Sciatic nerve (tissue), 2 donors: ENCODE measurements around the gene BTBD9. TPM values are rescaled to one million over a fixed set of nuclear protein-coding genes. Genes with fewer than 3 reads are reported as not detected.

Source experiments
- ATAC-seq: fragments of 200-7000 bp; cut with Tn5 transposase; one replicate; pipeline ENCODE4 v1.9.1; 2020; ENCODE audit warnings: mild to moderate bottlenecking, moderate library complexity
- DNase-seq: peaks from one replicate; pipeline ENCODE4 v3.0.0-alpha.2; 2020; ENCODE audit warnings: low spot score
- intact Hi-C: fragments of 100-400 bp; cut with DNase I; formaldehyde crosslinking; loops from one replicate; pipeline ENCODE4 v1.14.2; 2022
- total RNA-seq: library from RNA; stranded (reverse); fragmentation: NEBNext Ultra II Directional; extraction: Animal tissue kit (Norgen Biotek cat#: 25700); gene quantifications from one replicate; pipeline ENCODE4 v1.2.1, GENCODE V29; 2021
- donor health status: DM: no; HTN: no; CAD: no.
- donor health status: DM: no; HTN: no; CAD: no.

The BTBD9 gene
- total RNA-seq, 1 donor from 2014 or later = 22.4 TPM

DNA sequence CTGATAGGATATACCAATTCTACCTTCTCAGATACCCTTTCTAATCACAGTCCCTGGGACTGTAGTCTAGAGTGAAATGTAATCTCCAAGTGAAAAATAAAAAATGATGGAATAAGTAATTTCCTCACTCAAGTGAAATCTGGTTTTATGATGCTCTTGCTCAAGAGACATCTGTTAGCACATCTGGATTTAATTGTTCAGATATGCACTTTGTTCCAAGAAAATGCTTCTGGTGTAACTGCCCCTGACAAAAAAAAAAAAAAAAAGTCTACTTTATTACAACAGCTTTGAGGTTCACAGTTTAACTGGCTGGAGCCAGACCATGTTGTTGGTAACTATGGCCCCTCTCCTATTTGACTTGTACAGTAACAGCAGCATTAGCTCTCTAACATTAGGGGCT is 251.8 kb downstream of the BTBD9 start:
- intact Hi-C loops = no loop called here
- ATAC-seq = peak; percentile 95
- DNase-seq = no peak

DNA sequence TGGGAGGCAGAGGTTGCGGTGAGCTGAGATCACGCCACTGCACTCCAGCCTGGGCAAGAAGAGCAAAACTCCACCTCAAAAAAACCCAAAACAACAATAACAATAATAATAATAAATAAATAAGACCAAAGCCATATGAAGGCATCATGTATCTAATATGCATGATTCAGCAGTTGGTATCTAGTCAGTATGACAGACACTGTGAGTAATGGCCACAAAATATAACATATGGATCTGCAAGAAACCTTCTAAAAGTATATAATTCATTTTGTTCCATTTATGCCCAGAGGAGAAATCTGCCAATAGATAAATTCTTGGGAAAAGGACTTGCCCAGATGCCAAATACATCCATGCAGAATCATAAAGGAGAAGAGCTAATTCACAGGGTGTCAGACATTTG is 252.3 kb downstream of the BTBD9 start:
- intact Hi-C loops = no loop called here
- no peak for DNase-seq
- no peak for ATAC-seq

DNA sequence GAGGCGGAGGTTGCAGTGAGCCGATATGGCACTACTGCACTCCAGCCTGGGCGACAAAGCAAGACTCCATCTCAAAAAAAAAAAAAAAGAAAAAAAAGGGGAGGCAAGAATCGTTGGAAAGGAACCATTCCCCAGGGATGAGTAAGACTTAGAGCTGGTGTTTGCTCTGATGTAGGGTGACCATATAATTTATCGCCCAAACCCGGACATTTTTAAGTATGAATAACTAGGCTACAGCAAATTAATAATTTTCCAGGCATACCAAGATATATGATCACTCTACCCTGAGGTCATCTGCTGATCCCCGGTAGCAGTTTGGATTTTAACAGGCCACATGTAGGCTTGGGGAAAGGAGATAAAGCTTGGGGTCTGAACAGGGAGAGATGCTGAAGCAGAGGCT is 260.9 kb downstream of the BTBD9 start:
- no peak for DNase-seq
- ATAC-seq = no peak
- intact Hi-C loops = no loop called here

DNA sequence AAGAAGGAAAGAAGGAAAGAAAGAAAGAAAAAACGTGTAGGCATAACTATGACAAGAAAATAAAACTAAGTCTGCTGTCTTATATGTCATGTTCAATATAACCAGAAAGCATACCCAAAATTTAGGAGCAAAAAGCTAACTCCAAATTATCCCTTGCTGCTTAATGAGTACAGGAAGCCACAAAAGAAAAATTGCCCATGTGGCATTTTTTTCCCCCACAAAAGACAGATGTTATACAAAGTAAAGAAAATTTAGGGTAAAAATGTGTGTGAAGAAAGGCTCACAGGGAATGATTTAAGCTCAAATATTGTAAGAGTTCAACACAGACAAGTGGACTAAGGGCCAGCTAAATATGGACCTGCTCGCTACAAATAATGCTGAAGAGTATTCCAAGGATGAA is 263.8 kb downstream of the BTBD9 start:
- ATAC-seq (no peak), DNase-seq (no peak)
- intact Hi-C loops = no loop called here

DNA sequence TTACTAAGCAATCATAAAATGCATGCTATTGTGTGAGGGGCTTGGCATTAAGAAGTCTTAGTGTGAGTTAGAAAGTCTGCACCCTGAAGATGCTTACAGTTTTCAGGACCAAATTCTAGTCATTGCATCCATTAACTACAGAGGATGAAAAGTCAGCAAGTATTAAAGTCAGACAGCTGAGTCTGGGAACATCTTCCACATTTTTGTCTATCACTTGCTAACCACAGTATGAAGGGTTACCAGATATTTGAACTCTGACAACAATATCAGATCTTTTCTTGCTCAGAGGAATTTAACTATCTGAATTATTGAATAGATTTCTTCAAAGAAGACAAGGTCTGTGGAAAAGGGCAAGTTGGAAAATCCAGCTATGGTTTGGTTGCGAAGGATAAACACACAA is 264.4 kb downstream of the BTBD9 start:
- intact Hi-C loops = no loop called here
- ATAC-seq (no peak), DNase-seq (no peak)

DNA sequence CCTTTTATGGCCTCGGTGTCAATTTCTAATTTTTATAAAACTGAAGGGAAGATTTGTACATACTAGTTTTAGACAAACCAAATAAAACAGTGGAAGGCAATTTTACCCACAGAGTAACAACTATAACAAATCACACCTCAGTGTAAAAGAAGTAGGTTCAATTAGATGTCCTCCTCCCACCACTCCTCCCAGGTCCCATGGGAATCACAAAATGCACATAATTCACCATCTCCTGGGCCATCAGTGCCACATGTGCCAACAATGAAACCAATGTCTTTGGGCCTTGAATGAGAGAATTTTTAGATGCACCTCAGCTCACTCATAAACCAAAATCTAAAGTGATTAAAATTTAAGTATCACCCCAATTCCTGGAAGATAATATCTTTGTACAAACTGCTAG is 267.8 kb downstream of the BTBD9 start:
- intact Hi-C loops = no loop called here
- no peak for ATAC-seq

DNA sequence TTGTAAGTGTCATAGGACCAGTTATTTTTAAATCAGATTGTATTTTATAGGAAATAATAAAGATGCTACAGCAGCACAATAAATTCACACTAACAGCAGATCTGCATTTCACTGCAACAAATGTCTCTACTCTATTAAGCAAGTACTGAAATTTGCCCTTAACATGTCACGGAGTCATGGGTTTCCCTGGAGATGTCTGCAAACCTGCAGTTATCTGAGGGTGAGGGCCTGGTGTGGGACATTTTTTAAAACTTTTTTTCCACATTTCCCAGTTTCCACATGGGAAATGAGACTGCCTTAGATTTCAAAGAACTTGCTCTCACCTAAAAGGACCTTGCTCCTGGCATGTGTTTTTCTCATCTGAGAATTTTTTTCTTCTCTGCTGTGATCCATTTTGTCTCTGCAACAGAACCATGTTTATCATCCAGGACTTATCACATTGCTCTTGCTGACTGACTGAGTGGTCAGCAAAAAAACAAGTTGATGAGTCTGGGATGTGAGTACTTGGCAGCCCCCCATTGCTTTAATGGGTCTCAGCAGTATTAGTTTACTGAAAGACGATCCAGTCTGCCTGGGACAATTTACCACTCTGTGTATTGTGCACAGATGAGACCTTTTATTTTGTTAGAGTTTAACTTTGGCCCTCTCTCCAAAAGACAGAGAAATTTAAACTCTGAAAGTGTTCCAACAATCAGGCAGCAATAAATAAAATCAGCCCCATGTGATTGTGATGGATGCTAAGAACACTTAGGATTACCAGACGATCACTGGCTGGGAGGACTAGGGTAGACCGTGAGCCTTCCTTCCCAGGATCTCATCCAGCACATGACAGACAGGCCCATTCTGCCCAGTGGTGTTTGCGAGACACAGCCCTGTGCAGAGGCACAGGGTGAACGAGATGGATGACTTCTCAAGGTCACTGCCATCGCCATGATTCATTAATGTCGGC is 268.8 kb downstream of the BTBD9 start:
- intact Hi-C loops = no loop called here
- DNase-seq (no peak), ATAC-seq (peak; percentile 89)

More for the DNA sequence above, 267.8 kb downstream of the BTBD9 start:
- DNase-seq = no peak

DNA sequence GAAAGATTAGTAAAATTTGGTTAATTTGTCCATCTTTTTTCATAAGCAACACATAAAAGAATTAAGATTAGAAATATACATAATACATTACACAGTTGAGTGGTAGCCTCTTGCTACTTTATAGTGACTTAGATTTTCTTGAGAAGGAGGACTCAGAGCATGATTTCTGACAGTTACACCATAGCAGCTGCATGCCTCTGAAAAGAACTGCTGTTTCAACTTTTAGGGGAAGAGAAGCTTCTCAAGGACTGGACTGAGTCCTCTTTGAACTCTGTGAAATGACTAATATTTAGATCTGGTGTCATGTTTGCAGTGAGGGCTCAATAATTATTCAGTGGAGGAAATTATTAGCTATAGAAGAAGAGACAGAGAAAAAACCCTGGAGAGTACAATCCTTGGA is 272.5 kb downstream of the BTBD9 start:
- DNase-seq (no peak), ATAC-seq (no peak)
- intact Hi-C loops = no loop called here

DNA sequence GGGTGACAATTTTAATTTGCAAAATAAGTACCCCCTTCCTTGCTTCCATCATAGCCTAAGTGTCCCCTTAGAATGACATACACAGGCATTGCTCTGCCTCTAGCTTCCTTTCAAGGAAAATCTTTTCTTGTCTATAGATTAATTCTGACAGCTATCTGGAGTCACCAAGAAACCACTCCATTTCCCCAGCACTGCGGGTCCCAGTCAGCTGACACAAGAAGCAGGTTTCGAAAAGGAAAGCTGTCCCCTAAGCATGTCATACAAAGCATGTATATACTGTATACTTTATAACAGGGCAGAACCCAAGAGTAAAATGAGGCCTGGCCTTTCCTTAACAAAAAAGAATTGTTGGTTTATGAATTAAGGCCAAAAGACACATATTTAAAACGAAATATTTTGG is 273.5 kb downstream of the BTBD9 start:
- DNase-seq (no peak), ATAC-seq (no peak)
- intact Hi-C loops = no loop called here

DNA sequence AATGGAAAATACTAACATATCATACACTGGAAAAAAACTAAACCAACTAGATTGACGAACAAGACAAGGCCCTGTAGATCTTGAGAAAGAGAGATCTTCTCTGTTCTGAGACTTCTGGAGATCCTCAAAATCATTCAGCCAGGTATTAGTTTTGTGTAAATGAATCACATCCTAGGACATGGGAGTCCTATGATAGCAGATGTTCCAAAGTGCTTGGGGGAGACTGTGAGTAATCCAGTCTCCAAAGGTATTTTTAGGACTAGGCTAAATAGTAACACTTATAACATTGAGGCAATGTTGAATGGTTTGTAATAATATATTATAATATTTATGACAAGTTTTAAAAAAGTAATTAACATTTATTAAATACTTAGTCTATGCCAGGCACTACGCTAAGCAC is 275.0 kb downstream of the BTBD9 start:
- ATAC-seq = no peak
- intact Hi-C loops = no loop called here
- DNase-seq = no peak

DNA sequence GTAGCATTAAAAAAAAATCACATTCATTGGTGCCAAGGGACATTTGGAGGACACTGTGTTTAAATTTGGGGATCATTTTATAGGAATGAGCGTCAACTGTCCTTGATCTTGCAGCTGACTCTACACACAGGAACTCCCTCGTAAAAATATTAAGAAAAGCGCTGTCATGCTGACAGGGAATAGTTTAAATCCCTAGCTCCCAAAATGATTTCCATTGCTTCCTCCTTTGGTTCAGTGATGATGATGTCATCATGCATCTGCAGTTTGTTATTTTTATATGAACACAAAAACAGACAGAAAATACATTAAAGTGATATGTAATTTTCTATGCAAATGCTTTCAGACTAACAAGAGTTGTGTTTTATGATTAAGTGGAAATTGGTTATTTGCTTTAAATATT is 275.6 kb downstream of the BTBD9 start:
- no peak for DNase-seq
- no peak for ATAC-seq

DNA sequence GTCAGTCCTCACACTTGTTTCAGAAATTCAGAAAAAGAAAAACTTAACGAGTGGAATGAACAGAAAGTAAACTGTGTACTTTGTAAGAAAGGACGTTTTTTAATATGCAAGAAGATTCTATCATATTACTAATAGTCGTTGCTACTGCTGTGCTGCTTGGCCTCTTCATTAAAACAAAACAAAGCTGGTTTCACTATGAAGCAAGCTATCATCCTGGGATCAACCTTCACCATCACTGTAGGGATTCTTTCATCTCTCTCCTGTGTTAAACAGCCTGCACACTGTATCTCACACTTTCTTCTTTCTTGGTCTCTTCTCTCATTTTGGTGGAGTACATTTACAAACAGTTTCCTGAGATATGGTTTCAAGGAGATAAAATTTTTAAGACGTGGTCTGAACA is 284.2 kb downstream of the BTBD9 start:
- intact Hi-C loops = no loop called here
- DNase-seq = no peak
- ATAC-seq = no peak

More for the DNA sequence above, 275.6 kb downstream of the BTBD9 start:
- intact Hi-C loops = no loop called here

DNA sequence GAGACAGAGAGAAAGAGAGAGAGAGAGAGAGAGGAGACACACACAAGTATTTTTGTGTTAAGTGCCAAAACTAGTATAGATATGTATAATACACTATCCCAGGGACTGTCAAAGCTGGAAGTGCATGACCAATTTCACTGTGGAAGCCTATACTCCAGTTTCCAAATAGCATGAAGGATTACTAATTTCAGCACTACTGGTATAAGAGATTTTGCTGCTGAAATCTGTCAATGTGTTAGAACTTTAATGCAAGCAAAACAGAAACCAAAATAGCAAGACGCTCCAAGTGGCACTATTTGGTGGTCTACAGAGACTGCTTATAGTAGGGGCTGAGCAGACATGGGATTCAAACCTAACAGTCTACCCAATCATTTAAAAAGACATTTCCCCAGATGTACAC is 284.8 kb downstream of the BTBD9 start:
- intact Hi-C loops = loop anchor here (5.0 kb wide), 1 partner anchor 727 kb away; no protein-coding TSS in a partner anchor
- DNase-seq (no peak), ATAC-seq (no peak)

DNA sequence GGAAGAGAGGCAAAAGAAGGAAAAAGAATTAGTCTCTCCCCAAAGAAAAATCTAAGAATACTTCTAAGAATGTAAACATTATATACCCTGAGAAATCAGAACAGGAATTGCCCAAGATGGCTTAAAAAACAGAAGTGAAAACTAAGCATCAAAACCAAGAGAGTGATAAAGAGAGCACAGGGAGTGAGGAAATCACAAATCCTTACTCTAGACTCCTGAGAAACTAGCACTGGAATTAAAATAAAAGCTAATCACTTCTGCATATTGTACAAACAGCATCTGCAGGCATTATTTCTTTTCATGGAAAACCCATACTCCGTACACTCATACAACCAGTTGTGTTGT is 285.7 kb downstream of the BTBD9 start:
- intact Hi-C loops = loop anchor here (5.0 kb wide), 1 partner anchor 728 kb away; no protein-coding TSS in a partner anchor

DNA sequence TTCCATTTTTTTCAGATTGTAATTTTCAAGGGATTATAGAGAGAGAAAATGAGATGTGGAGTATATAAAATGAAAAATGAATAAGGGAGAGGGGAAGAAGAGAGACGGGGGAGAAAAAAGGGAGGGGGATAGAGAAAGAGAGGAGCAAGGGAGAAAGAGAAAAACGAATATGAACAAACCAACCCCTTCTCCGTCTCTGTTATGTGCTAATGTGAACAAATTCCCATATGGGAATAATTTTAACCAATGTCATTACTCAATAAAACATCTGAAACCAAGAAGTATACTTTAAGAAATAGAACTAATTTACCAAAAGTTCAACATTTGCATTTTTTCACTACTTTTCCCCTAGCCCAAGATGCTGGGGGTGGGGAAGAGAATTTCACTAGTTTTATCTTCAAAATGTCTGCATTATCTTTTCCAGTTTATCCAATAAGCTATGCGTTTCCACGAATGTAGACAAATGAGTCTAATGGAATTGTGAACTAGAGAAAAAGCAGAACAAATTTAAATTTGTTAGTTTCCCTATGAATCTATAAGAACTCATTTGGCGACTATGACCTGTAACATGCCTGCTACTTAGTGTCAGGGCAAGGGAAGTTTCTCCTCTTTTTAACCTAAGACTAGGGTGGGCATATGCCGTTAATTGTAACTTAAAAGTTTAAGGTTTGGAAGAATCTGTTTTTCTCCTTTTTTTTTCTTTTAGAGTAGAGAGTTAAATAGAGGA is 286.3 kb downstream of the BTBD9 start:
- intact Hi-C loops = loop anchor here (5.0 kb wide), 1 partner anchor 729 kb away; no protein-coding TSS in a partner anchor
- ATAC-seq (no peak), DNase-seq (no peak)

More for the DNA sequence above, 285.7 kb downstream of the BTBD9 start:
- ATAC-seq (no peak), DNase-seq (no peak)

DNA sequence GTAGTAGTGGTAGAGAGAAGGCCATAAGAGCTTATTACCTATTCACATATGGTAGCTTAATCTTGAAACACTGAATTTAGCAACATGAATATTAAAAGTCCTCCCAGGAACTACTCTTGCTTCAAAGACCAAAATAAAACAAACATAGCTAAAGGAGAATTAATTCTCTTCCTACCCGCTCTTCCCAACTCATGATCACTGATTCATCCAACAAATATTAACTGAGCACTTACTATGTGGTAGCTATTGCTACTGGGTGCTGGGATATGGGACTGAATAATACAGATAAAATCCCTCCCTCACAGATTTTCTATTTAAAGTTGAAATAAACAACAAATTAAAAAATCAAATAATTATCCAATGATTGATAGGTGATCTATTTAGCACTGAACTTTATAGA is 287.1 kb downstream of the BTBD9 start:
- intact Hi-C loops = loop anchor here (5.0 kb wide), 1 partner anchor 730 kb away; no protein-coding TSS in a partner anchor
- no peak for DNase-seq
- no peak for ATAC-seq

DNA sequence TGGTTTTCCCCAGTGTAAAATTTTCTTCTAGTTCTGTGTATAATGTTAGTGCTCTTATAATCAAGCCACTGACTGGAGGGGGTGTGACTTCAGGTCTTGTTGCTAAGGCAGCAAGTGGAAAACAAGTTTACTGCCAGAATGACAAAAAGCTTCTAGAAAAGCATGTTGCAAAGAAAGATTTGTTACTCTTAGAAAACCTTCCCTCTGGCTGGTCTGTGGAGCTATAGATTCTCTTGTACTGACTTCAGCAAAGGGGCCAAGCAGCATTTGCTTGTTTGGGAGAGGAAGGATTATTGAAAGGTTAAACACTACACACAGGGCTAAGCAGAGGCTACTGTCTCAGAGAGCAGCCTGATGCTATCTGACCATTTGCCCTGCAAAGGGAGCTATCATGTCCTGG is 288.8 kb downstream of the BTBD9 start:
- intact Hi-C loops = loop anchor here (5.0 kb wide), 1 partner anchor 731 kb away; no protein-coding TSS in a partner anchor
- peak; percentile 55 for ATAC-seq

DNA sequence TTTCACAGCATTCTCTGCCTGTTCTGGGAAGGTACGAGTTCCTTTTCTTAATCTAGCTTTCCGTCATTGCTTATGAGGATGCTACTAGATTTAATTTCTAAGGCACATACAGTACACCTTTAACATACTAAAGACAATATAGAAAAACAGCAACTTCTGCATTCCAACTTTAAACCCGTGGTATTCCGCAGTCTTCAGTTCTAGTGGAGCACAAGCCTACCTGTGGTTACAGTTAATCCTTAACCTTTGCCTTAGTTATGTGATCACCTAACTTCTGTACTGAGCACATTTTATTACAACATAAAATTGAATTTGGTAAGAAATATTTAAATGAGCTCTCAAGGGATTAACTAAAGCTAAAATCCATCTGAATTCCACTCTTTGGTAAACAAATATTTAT is 289.5 kb downstream of the BTBD9 start:
- ATAC-seq = no peak
- DNase-seq = no peak
- intact Hi-C loops = loop anchor here (5.0 kb wide), 1 partner anchor 732 kb away; no protein-coding TSS in a partner anchor

More for the DNA sequence above, 288.8 kb downstream of the BTBD9 start:
- DNase-seq = no peak

DNA sequence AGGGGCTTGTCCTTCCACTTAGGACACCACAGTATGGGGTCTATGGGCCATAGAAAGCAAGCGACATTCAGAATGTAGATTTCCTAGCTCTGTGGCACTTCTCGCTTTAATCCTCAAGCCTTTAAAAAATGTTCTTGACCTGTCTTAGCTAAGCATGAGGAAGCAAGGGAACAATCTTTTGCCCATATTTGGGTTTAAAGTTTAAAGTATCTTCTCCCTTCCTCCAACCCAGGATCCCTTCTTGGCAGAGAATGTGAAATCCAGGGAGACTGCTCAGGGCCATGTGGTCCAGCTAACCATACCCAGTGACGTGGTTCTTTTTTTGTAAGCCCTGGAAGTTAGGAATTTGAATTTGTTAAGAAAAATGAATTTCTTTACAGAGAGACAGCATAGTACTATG is 289.9 kb downstream of the BTBD9 start:
- DNase-seq (no peak), ATAC-seq (no peak)
- intact Hi-C loops = loop anchor here (5.0 kb wide), 1 partner anchor 733 kb away; no protein-coding TSS in a partner anchor

DNA sequence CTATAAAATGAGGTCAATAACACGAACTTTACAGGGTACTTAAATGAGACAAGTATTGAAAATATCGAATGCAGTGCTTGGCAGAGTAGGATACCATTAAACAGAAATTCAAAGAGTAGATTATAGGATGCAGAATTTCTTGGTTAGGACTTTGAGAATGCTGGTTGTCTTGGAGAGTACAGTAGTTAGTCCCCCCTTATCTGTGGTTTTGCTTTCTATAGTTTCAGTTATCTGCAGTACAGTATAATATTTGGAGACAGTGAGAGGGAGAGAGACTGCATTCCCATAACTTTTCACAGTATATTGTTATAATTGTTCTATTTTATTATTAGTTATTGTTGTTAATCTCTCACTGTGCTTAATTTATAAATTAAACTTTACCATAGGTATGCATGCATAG is 290.5 kb downstream of the BTBD9 start:
- intact Hi-C loops = no loop called here
- DNase-seq = no peak
- ATAC-seq = no peak
